Measurements from ENCODE around the gene PAIP2.

GRCh38 chr5:139382807-139383206 is 41.2 kb downstream of the PAIP2 start:
- TF ChIP-seq, protein P1, sequence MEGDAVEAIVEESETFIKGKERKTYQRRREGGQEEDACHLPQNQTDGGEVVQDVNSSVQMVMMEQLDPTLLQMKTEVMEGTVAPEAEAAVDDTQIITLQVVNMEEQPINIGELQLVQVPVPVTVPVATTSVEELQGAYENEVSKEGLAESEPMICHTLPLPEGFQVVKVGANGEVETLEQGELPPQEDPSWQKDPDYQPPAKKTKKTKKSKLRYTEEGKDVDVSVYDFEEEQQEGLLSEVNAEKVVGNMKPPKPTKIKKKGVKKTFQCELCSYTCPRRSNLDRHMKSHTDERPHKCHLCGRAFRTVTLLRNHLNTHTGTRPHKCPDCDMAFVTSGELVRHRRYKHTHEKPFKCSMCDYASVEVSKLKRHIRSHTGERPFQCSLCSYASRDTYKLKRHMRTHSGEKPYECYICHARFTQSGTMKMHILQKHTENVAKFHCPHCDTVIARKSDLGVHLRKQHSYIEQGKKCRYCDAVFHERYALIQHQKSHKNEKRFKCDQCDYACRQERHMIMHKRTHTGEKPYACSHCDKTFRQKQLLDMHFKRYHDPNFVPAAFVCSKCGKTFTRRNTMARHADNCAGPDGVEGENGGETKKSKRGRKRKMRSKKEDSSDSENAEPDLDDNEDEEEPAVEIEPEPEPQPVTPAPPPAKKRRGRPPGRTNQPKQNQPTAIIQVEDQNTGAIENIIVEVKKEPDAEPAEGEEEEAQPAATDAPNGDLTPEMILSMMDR (IDR thresholded peaks at IDR 0.05) = no peak
- no peak for TF ChIP-seq POLR2A (IDR thresholded peaks at IDR 0.05)
